K562 (cell line): ENCODE data around the gene ANO6. TPM values are rescaled to one million over a fixed set of nuclear protein-coding genes. Genes with fewer than 3 reads are reported as not detected.

ENCODE experiments used
- ATAC-seq: fragments of 200-7000 bp; cut with Tn5 transposase; 3 replicates; pipeline ENCODE4 v1.9.1; 2020; ENCODE audit warnings: moderate library complexity
- BruUV-seq: library from RNA; stranded (reverse); fragments of 400-500 nt; replicated peaks from 2 replicates; lab custom pipeline; 2021; lab: Mats Ljungman, UMichigan
- CTCF ChIA-PET: fragments of 300-600 bp; formaldehyde crosslinking; extraction: SDS; loops from one replicate; lab custom pipeline; 2021; ENCODE audit warnings: low intra/inter-chr PET ratio; lab: Yijun Ruan, JAX
- POLR2A ChIA-PET: fragments of 300-600, 350-650 bp; sonication (Branson Sonifier 250); formaldehyde crosslinking; extraction: SDS; loops from one replicate; lab custom pipeline; 2021; ENCODE audit warnings: antibody characterized with exemption, inconsistent platforms; lab: Yijun Ruan, JAX
- DNase-seq, 4 experiments: peaks; one replicate each; pipeline versions ENCODE4 v3.0.0 to v3.0.0-alpha.2; 2011 to 2018; ENCODE audit warnings: low spot score in 3 of 4, mixed read lengths in 3 of 4; ENCODE audit errors: extremely low read depth in 1 of 4
- FAIRE-seq: peaks from 2 replicates; lab custom pipeline; 2011; peaks lifted over from hg19 to GRCh38; lab: Jason Lieb, UNC
- H2AFZ ChIP-seq: 2 replicates; pipeline ENCODE4 v1.6.0; 2011; ENCODE audit warnings: low read depth, low read length, control low read depth, inconsistent platforms
- H3K27ac ChIP-seq: fragments of 200-600 bp; 3 replicates; pipeline ENCODE4 v1.8.0; 2011; ENCODE audit warnings: low read depth, mild to moderate bottlenecking, control low read depth, inconsistent platforms, low read length, moderate library complexity, mixed read lengths; ENCODE audit errors: extremely low read depth
- H3K27me3 ChIP-seq, 2 experiments: fragments of 300-600 bp in 1 of 2; 2 replicates in 1 of 2; 3 replicates in 1 of 2; pipeline versions ENCODE4 v1.6.0 to v1.8.0; 2011; ENCODE audit warnings: inconsistent platforms in 2 of 2, low read length in 2 of 2, mild to moderate bottlenecking in 1 of 2, mixed read lengths in 1 of 2, moderate library complexity in 1 of 2; ENCODE audit not compliant: control insufficient read depth in 2 of 2, insufficient read depth in 2 of 2
- H3K36me3 ChIP-seq: fragments of 300-600 bp; 3 replicates; pipeline ENCODE4 v1.8.0; 2011; ENCODE audit warnings: mild to moderate bottlenecking, low read length, inconsistent platforms; ENCODE audit not compliant: control insufficient read depth, insufficient read depth
- H3K4me1 ChIP-seq, 2 experiments: fragments of 200-600 bp in 1 of 2; replicated peaks in 1 of 2; 2 replicates in 1 of 2; 3 replicates in 1 of 2; pipeline versions ENCODE4 v1.5.1 to v1.8.0; 2011; ENCODE audit warnings: inconsistent platforms in 2 of 2, low read length in 2 of 2, mild to moderate bottlenecking in 1 of 2, mixed read lengths in 1 of 2, moderate library complexity in 1 of 2; ENCODE audit not compliant: control insufficient read depth in 2 of 2, insufficient read depth in 2 of 2
- H3K4me2 ChIP-seq: 2 replicates; pipeline ENCODE4 v1.6.1; 2011; ENCODE audit warnings: low read length, control low read depth, inconsistent platforms, mixed read lengths; ENCODE audit not compliant: insufficient read depth
- H3K4me3 ChIP-seq: fragments of 200-600 bp; sonication (generic), shearing (Covaris generic); 2 replicates; pipeline ENCODE4 v1.5.1; 2016; ENCODE audit warnings: control low read depth, inconsistent platforms
- H3K79me2 ChIP-seq: fragments of 200-600 bp; 3 replicates; pipeline ENCODE4 v1.8.0; 2011; ENCODE audit warnings: low read length, inconsistent platforms; ENCODE audit not compliant: control insufficient read depth, insufficient read depth
- H3K9ac ChIP-seq, 2 experiments: 2 replicates each; pipeline versions ENCODE4 v1.6.0 to v1.6.1; 2011; ENCODE audit warnings: low read depth in 2 of 2, low read length in 2 of 2, control low read depth in 1 of 2, inconsistent platforms in 1 of 2, mild to moderate bottlenecking in 1 of 2, mixed read lengths in 1 of 2; ENCODE audit not compliant: insufficient read depth in 1 of 2
- H3K9me1 ChIP-seq: one replicate; pipeline ENCODE4 v1.6.0; 2011; ENCODE audit warnings: inconsistent platforms, mild to moderate bottlenecking, low read length, moderate library complexity; ENCODE audit not compliant: control insufficient read depth, insufficient read depth
- H3K9me3 ChIP-seq: replicated peaks from 2 replicates; pipeline ENCODE4 v1.5.1; 2011; ENCODE audit warnings: low read depth, low read length, inconsistent platforms; ENCODE audit not compliant: control insufficient read depth, insufficient read depth
- H4K20me1 ChIP-seq: replicated peaks from 2 replicates; pipeline ENCODE4 v1.6.1; 2011; ENCODE audit warnings: low read length, inconsistent platforms, mixed read lengths; ENCODE audit not compliant: control insufficient read depth, insufficient read depth
- ADNP ChIP-seq: fragments of 200-800 bp; sonication (Bioruptor generic); IDR thresholded peaks from 2 replicates; pipeline ENCODE4 v1.6.1; 2016; ENCODE audit warnings: missing genetic modification characterization, missing compliant biosample characterization
- MCM2 ChIP-seq: fragments of 450-650 bp; IDR thresholded peaks from 2 replicates; pipeline ENCODE4 v1.6.1; 2017; ENCODE audit warnings: low read depth, mild to moderate bottlenecking
- MEF2D ChIP-seq: conservative IDR thresholded peaks from 2 replicates; pipeline ENCODE4 v1.6.1; 2016; ENCODE audit warnings: low read depth, missing genetic modification characterization, missing compliant biosample characterization
- PHF21A ChIP-seq: fragments of 450-650 bp; IDR thresholded peaks from 2 replicates; pipeline ENCODE4 v1.6.1; 2017; ENCODE audit warnings: low read depth, borderline replicate concordance
- RERE ChIP-seq: sonication (generic); formaldehyde crosslinking; IDR thresholded peaks from 2 replicates; pipeline ENCODE4 v1.8.0; 2023; ENCODE audit warnings: missing genetic modification reagents, mild to moderate bottlenecking, borderline replicate concordance
- SREBF2 ChIP-seq: sonication (generic); formaldehyde crosslinking; IDR thresholded peaks from 2 replicates; pipeline ENCODE4 v1.4.0; 2020; ENCODE audit warnings: mild to moderate bottlenecking, missing genetic modification reagents
- ZBTB1 ChIP-seq: sonication (generic); formaldehyde crosslinking; IDR thresholded peaks from 2 replicates; pipeline ENCODE4 v1.8.1; 2023; ENCODE audit warnings: missing genetic modification reagents, low read depth, mild to moderate bottlenecking, borderline replicate concordance
- ZNF318 ChIP-seq, 2 experiments: fragments of 450-650 bp; IDR thresholded peaks; 2 replicates each; pipeline ENCODE4 v1.6.1; 2016; ENCODE audit warnings: mild to moderate bottlenecking in 2 of 2, borderline replicate concordance in 1 of 2, low read depth in 1 of 2, moderate library complexity in 1 of 2
- ZNF436 ChIP-seq: fragments of 250-450, 450-650 bp; sonication (Bioruptor Pico); formaldehyde crosslinking; IDR thresholded peaks from 2 replicates; pipeline ENCODE4 v1.7.0; 2020; ENCODE audit warnings: mild to moderate bottlenecking
- in situ Hi-C: fragments of 300-500 bp; cut with MboI; formaldehyde crosslinking; loops from 4 replicates; pipeline ENCODE4 v1.15.0; 2018; ENCODE audit warnings: inconsistent platforms, mixed read lengths
- intact Hi-C: fragments of 100-400 bp; cut with micrococcal nuclease; formaldehyde crosslinking; loops from 2 replicates; pipeline ENCODE4 v1.14.2; 2022
- polyA plus RNA-seq, 8 experiments: library from polyadenylated mRNA; depleted of rRNA in 4 of 8; stranded (reverse) in 5 of 8; unstranded in 3 of 8; fragments of >200 nt; fragmentation: Nextera tagmentation in 2 of 8; fragmentation: Illumina TruSeq in 1 of 8; extraction: Ambion mirVana in 2 of 8; extraction: Trizol in 1 of 8; gene quantifications; 2 replicates each; pipeline versions ENCODE4 v1.2.1 to v1.2.3, GENCODE V29; 2011 to 2014; ENCODE audit warnings: inconsistent platforms in 1 of 8, missing spikeins in 1 of 8
- total RNA-seq, 7 experiments: library from RNA; depleted of rRNA in 6 of 7; stranded (reverse); fragments of >200 nt in 6 of 7; fragmentation: Illumina TruSeq in 2 of 7; extraction: Trizol in 2 of 7; gene quantifications; 2 replicates each; pipeline versions ENCODE4 v1.2.1 to v1.2.3, GENCODE V29; 2011 to 2021; ENCODE audit warnings: low replicate concordance in 1 of 7

The ANO6 gene
- total and polyA plus RNA-seq, 9 of the 15 experiments (the other 6 are each of a cell fraction or from before 2014, with no cell fraction given), result 3.5 to 24.7 (median 20.3) TPM

- no TSS peak for BruUV-seq
- Histone ChIP-seq H3K27ac (no peak overlapping the region), H3K9ac (no peak overlapping the region), H3K4me3 (no peak overlapping the region), H4K20me1 (no peaks in the 10 kb centered on the region), H2AFZ (no peak overlapping the region), H3K9me3 (no peaks in the 10 kb centered on the region), H3K9me1 (no peaks in the 10 kb centered on the region), H3K4me2 (no peak overlapping the region), H3K27me3 (no peaks in the 10 kb centered on the region; a peak in 1 of 5 replicates), H3K36me3 (no peaks in the 10 kb centered on the region), H3K79me2 (no peaks in the 10 kb centered on the region), H3K4me1 (no peaks in the 10 kb centered on the region)
- DNase-seq, result no peak
- FAIRE-seq, result no peak
- ATAC-seq, result no peak
- ChIA-PET CTCF (no interaction called here), POLR2A (interaction anchor here (0.6 kb wide), 2 partner anchors 49 to 1157 kb away, joined by 3 read pairs; no protein-coding TSS in a partner anchor)
- in situ Hi-C loops (no loop called here), intact Hi-C loops (no loop called here)
- TF ChIP-seq MCM2 (no peak), ADNP (tag) (no peak), SREBF2 (CRISPR knock-in tag) (no peak), MEF2D (tag) (no peak), ZNF436 (CRISPR knock-in tag) (no peak), PHF21A (no peak), ZBTB1 (no peak), RERE (CRISPR knock-in tag) (no peak), ZNF318 (IDR thresholded peaks at IDR 0.05; ENCODE audit: borderline replicate concordance in 1 of 2, low read depth in 1 of 2) (no peak)
These were observed 259.7 kb downstream of the ANO6 start for GRCh38 chr12:45475594-45475993.
